Fibroblast of skin of scalp (primary cell): Measurements from ENCODE around the gene SALL2.

ENCODE experiments used
- DNase-seq: peaks from one replicate; pipeline ENCODE4 v3.0.0-alpha.2; 2013

Gene SALL2

DNA sequence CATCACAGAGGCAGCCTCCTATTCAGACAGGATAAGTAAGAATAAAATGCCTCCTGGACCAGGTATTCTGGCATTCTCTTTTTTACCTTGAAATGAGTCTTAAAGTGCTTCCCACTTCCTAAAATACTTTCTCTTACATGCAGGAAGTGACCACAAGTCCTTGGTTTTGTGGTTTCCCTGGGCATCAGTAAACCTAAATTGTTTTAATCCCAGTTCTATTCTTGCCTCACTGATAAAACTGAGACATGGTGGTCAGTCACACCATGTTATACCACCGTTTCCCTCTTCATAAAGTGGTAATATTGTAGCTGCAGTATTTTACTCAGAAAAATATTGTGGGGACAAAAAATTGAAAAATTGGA is 1.2 kb upstream of the SALL2 start:
- DNase-seq: no peak

DNA sequence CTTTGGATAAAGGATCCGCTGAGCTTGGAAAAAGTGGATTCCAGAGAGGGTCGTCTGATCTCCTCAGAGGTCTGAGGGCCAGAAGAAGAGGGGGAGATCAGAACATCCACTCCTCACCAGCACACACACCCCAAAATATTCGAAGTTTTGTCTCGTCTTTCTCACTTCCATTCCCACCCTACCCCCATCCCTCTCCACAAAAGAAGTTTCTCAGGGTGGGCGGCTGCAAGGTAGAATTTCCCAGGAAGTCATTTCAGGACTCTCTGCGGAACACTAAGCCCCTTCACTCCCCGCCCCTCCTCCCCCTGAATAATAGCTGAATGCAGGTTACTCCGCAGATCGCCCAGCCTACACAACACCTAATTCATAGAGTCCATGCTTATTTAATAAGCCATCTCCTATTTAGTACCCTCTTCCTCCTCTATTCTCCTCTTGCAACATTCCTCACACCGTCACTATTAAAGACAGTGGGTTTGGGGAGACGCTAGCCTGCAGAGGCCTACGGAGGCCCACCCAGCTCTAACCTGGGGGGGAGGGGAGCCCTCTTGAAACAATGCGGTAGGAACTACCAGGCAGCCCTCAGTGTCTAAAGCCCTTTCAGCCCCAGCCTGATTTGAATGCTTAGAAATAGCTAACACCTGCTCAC is 649 bp upstream of the SALL2 start:
- no peak for DNase-seq

DNA sequence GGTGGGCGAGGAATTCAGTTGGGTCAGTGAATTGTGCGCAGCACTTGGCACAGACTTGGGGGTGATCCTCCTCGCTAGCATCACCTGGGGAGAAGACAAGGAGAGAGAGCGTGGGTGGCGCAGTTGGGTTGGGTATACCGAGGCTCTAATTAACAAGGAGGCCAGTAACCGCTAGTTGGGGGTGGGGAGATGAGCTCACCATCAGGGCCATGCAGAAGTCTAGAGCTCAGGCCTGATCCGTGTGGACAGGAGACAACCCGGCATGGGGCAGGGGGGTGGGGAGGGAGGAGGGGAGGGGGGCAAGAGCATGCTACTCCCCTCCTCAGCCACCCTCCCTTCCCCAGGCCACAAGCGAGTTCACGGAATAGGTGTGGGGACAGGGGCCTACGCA is 580 bp downstream of the SALL2 start:
- DNase-seq: peak; percentile 12

DNA sequence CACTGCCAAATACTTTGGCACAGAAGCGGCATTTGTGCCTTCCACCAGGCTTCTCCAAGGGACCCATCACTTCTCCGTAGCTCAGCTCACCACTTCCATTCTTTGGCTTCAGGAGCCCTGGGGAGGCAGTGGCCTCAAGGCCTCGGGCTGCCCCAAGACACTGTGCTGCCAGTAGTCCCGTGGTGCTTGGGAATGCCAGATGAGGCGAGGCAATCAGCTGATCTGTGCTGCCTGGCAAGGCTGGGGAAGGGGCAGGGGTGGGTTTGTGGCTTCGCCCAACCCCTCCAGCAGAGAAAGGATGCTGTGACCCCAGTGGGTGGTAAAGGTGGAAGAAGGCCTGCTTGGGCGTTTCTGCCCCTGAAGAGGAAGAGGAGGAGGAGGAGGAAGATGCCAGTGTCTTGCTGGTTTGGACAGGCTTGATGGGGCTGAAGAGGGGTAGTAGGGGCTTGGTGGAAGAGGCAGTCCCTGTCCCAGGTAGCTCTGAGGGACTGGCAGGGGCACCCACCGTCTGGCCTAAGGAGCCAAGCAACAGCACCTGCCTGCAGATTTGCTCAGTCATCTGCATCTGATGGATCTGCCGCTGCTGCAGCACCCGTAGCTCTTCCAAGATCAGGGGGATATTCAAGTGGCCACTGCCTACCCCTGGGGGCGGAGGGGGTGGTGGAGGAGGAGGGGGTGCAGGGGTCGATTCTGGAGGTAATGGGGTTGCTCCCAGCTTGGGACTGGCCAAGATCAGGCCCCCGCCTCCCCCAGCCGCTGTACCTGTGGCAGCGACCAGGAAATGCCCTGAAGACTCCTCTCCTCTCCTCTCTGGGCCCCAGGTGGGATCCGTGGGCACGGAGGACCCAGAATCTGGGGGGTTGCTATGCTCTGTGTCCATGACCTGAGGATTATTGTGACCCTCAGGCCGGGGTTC is 1.3 kb downstream of the SALL2 start:
- DNase-seq: no peak

DNA sequence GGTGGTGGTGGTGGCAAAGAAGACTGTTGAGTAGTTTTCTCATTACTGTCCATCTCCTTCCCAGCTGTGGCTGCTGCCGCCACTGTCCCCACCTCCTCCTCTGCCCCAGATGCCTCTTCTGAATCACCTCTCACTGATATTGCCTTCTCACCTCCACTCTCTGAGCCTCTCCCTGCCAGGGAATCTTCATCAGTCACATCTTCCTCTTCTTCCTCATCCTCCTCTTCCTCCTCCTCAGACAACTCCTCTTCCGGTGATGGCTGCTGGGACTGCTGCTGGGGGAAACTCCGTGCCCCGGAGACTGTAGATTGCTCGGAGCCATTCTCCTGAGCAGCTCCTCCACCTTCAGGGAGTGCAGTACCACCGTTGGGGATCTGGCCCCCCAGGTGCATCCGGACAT is 2.9 kb downstream of the SALL2 start:
- DNase-seq: no peak

DNA sequence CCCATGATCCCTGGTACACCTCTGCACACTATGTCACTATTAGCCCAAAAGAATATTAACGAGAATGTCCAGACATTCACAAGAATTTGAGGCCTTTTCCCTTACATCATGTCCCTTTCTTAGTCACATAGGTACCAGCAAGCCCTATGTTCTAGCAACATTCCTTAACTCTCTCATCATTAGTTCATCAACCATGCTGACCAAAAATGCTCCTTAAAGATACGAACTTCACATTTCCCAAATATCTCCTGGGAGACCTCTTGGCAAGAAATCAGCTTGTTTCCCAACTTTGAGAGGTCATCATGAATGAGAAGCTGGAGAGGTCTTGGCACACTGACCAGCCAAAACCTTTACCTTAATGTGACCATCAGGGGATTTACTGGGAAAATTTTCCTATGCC is 4.6 kb downstream of the SALL2 start:
- peak; percentile 63 for DNase-seq

DNA sequence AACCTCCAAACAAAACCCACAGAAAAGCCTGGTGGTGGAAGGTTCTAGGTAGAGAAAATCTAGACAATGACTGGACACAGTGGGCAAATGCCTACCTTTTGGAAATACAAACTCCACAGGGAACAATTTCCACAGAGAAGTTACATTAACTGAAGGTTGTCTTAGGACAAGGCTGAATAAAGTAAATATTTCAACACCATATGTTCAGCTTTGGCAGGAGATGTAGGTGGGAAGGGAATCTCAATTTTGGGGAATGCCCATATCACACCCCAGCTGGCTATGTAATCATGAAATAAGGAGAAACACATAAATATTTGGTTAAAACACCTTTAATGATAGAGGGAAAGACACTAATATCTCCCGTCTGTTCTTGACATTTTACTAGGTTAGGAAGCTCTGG is 5.4 kb downstream of the SALL2 start:
- DNase-seq: no peak

DNA sequence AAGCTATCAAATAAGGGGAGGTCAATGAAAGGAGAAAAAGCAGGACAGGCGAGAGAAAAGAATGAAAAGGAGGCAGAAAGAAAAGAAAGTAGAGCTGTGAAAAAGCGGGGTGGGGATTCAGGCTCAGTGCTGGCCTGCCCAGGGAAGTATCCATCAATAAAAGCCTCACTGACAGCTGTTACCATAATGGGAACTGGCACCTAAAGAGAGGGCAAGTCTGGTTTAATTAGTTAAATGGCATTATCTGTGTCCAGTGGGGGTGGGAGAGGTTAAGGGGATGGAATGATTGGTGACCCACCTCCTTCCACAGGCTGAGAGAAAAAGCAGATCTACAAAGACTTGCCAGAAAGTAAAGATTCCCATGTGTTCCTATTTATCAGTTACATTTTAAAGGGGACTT is 7.4 kb downstream of the SALL2 start:
- DNase-seq: no peak

DNA sequence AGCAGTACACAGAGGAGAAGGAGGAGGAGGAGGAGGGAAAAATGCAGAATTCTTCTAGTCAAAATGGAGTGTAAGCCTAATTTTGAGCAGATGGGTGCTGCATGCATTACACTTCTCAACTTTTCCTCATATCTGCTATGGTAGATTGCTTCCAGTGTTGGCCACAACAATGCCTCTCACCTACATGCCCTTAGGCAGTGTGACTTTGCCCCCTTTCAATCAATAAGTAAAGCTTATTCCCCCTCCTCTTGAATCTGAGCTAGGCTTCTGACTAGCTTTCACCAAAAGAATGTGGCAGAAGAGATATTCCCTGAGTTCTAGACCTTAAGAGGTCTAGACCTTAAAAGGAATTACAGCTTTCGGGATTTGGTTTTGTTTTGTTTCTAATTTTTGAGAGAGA is 11.8 kb downstream of the SALL2 start:
- no peak for DNase-seq

DNA sequence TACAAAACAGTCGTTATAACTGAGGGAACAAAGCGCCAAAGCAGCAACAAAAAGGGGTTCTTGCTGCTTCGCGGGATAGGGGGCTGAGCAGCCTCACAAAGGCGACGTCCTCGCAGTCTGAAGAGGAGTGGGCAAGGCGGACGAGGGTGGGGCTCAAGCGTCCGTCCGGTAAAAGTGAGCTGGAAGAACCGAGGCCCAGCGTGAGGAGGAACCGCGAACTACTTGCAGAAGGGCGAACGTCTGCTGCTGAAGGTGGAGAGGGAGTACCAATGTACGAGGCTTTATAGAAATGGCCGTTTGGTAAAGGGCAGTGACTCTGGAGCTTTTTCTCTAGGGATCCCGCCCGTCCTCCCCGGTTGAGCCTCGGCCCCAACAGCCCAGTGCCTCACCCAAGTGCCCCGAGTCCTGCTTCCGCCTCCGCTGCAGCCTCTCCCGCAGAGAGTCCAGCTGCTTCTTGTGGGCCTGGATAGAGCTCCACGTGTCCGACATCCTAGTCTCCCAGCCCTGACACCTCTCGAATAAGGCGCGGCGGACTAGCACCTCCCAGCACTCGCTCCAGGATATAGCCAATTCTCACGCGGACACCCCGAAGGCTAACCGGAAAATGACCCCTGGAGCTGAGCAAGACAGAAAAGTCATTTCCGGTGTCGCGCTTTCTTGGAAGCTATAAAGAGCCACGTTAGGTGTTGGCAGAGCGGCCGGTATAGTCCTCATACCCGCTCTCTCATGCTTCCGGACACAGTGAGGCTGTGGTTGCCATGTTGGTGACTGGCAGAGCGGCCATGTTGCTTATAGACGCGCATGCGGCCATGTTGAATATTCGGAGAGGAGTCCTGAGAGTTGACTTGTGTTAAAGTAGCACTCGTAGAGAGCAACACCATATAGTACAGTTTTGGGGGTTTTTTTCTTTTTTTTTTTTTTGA is 15.2 kb downstream of the SALL2 start, which contains the start of gene METTL3:
Gene METTL3 (minus strand): TSS at position 606 of the 923 bp plus-strand sequence. CDS start 117 bp downstream, at position 489.
- DNase-seq: peak; percentile 99

DNA sequence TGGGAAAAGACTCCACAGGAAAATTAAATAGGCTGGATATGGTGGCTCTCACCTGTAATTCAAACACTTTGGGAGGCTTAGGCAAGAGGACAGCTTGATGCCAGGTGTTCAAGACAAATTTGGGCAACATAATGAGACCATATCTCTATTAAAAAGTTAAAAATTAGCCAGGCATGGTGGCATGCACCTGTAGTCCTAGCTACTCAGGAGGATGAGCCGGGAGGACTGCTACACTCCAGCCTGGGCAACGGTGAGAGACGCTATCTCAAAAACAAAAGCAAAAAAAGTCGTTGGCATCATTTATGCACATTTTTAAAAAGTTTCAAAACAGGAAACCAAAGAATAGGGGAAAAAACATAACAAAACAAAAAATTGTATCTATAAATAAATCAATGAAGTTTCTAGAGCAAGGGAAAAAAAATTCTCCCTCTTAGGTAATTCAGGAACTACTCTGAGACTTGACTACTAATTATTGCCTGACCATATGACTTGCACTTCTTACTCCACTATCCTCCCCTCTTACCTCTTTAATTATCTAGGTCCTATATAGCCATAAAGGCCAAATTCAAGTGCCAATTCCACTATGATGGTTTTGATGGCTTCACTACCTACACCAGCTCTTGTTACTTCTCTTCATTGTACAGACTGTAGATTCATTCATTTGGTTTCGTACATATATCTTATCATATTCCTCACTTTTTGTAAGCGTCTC is 16.6 kb downstream of the SALL2 start:
- no peak for DNase-seq

DNA sequence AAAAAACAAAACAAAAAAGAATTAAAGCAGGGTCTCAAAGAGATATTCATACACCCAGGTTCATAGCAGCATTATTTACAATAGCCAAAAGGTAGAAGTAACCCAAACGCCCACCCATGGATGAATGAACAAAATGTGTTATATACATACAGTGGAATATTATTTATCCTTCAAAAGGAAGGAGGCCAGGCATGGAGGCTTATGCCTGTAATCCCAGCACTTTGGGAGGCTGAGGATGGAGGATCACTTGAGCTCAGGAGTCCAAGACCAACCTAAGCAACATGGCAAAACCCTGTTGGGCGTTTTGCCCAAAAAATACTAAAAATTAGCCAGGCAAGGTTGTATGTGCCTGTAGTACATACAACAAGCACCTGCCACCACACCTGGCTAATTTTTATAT is 19.6 kb downstream of the SALL2 start:
- no peak for DNase-seq

DNA sequence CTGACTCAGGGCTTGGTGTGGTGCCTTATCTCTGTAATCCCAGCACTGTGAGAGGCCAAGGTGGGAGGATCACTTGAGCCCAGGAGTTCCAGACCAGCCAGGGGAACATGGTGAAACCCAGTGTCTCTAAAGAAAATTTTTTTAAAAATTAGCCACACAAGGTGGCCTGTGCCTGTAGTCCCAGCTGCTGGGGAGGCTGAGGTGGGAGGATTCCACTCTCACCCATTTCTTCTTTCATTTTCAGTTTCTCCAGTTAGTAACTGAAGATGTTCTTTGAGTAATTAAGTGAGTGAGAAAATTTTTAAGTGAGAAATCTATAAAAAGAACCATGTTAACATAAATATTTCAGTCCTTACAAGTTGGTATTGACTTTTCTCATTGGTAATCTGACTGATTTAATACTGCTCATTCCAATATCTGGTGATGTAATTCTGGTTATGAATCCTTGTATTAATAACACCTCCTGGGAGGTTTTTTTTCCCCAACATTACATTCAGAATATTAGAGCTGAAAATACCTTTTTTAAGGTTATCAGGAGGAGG is 21.1 kb downstream of the SALL2 start:
- DNase-seq: no peak

DNA sequence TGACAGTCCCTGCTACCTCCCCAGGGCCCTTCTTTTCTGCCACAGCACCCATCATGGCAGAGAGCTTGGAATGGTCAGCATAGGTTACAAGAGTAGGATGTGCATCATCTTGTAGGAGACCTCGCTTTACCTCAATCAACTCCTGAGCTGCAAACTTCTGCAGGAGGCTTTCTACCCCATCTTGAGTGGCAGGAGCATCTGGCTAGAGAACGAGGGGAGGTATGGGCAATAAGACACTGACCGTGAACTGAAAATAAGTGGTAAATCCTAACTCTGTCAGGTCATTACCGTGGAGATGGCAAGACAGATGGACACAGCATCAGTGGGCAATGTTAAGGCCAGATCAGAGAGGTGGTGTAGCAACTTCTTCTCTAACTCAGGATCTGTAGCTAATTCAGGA is 22.8 kb downstream of the SALL2 start:
- no peak for DNase-seq

DNA sequence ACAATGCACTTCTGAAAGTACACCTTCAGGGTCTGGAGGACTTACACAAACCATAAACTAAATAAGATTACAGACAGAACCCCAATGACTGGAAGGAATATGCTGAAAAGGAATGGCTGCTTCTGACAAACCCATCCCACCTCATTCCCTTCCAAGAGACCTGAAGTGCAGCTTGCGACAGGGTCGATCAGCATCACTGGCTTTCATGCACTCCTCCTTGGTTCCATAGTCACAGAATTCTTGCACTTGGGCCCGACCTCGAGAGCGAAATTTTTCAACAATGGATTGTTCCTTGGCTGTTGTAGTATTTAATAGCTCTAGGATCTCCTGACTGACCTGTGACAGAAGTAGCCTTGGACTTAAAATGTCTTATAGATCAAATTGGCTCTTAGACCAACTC is 24.6 kb downstream of the SALL2 start:
- DNase-seq: no peak

DNA sequence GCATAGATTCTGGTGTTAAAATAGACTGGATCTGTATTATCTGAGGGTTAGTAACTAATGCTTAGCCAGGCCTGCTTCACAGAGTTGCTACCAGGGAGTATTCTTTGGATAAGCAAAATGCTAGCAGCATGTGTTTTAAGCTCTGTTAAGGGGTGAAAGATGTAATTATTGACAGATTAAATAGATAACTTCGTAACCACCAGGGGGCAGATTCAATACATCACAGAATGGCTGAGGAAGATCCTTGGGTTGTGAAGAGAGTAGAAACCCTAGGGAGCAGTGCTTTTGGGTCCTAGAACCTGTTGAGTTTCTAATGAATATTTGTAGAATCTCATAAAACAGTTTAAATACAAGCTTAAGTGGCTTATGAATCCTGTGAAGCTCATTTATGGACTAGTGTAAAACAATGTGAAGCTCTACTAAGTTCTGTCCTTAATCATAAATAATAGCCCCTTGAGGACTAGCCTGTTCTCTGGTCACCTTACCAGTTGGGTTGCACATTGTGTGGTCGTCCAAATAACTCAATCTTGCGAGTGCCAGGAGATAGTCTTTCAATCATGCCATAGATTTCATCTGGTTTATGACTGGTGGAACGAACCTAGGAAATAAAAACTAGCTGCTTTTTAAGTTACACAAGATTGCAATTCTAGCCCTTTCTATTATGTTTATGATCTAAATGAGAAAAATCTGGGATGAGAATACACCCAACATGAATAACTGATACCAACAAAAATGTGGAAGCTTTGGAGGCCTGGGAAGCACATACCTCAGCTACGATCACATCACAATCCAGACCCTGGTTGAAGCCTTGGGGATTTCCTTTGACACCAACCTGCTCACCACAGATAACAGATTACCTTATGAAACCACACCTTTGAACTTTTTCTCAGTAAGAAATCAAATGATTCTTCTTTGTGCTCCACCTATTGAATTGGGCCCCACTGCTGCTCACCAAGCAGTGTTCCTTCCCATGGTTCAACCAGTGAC is 27.3 kb downstream of the SALL2 start:
- peak; percentile 53 for DNase-seq

DNA sequence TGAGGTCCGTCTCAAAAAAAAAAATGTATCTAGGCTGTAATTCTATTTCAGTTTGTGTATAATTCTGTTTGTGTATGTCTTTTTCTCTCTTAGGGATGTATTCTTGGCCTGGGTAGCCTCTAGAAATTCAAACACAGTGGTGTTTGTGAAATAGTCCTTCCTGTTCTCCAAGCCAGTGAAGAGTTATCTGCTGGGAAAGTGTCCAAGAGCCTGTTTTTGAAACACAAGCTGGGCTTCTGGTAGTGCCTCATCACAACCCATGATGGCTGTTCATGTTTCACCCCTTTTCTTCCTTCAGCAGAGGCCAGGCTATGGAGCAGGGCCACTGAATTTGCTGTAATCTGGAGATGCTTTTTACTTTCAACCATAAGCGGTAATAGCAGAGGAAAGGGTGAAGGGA is 29.7 kb downstream of the SALL2 start:
- DNase-seq: no peak

DNA sequence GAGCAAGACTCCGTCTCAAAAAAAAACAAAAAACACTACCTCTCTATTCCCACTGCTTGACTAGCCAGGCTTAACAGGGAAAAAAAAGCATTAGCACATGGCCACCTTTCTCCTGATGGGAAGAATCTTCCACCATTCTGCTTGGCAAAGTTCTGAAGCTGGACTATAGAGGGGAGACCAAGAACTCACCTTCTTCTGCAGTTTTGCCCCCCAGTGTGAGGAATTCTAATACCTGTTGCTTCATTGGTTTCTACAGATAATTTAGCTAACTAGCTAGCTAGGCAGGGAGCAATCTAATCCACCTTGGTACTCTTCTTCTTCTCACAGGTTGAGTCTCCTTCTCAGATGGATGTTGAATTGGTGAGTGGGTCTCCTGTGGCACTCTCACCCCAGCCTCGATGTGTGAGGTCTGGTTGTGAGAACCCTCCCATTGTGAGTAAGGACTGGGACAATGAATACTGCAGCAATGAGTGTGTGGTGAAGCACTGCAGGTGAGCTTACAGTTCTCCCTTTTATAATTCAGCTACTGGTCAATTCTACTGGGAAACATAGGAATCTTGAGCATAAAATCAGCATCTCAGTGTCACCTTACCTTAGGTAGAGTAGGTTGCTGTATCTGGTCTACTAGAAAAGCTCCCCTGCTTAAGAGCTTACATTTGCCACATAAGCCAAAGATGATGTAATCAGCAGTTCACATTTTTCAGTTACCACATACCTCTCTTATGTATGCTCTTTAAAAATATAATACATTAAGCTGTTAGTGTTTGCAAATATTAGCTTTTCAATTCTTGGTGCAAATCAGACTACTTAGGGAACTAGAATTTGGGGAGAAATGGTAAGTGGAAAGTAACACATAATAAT is 31.0 kb downstream of the SALL2 start:
- DNase-seq: peak; percentile 45

DNA sequence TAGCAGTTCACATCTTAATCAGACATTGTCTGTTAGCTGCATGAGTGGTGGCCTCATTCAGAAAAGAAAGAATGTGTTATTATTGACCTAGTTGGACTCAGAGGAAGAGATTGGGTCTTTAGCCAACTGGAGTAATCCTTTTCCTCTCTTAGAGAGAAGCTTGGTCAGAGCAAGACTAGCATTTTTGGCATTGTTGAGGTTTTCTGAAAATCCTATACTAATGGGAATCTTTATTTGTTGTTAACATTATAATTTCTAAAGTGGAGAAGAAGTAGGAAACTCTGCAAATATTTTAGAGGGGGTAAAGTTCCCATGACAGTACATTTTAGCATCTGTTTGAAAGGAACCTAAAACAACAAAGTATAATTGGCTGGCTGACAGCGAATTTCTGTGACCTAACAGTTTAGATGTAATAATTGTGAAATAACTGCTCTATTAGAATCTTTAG is 39.5 kb downstream of the SALL2 start:
- DNase-seq: peak; percentile 87
